Duodenal mucosa (tissue), 2 donors: Measurements from ENCODE around the gene MLN.

ENCODE experiments used
- H3K27ac ChIP-seq: one replicate; pipeline ENCODE4 v1.7.0; 2013; ENCODE audit warnings: low read depth, low read length
- H3K27me3 ChIP-seq, 2 donors: one replicate each; pipeline ENCODE4 v1.7.0; 2013; ENCODE audit warnings: low read length in 2 of 2, control low read depth in 1 of 2; ENCODE audit not compliant: insufficient read depth in 2 of 2, control insufficient read depth in 1 of 2
- H3K36me3 ChIP-seq, 2 donors: one replicate each; pipeline ENCODE4 v1.7.0; 2013; ENCODE audit warnings: low read length in 2 of 2, control low read depth in 1 of 2; ENCODE audit not compliant: insufficient read depth in 2 of 2, control insufficient read depth in 1 of 2
- H3K4me1 ChIP-seq, 2 donors: one replicate each; pipeline ENCODE4 v1.7.0; 2013; ENCODE audit warnings: low read length in 2 of 2, control low read depth in 1 of 2; ENCODE audit not compliant: insufficient read depth in 2 of 2, control insufficient read depth in 1 of 2
- H3K4me3 ChIP-seq, 2 donors: one replicate each; pipeline ENCODE4 v1.7.0; 2013; ENCODE audit warnings: low read length in 2 of 2, low read depth in 1 of 2
- H3K9ac ChIP-seq, 2 donors: one replicate each; pipeline ENCODE4 v1.7.0; 2013; ENCODE audit warnings: low read length in 2 of 2, low read depth in 1 of 2
- H3K9me3 ChIP-seq, 2 donors: one replicate each; pipeline ENCODE4 v1.7.0; 2013; ENCODE audit warnings: low read length in 2 of 2, control low read depth in 1 of 2; ENCODE audit not compliant: control insufficient read depth in 1 of 2

MLN gene

GRCh38 chr6:33803571-33804053 is at the start of gene MLN:
TSS of gene MLN (minus strand) at chr6:33804003. CDS start at chr6:33801163, 2,840 bp downstream.
- peaks cover 0 to 3% of the 10 kb centered on the region in 2 donors for H3K4me1 ChIP-seq
- H3K27me3 ChIP-seq, result peaks cover 10 to 12% of the 10 kb centered on the region in 2 donors
- H3K4me3 ChIP-seq, result no peak within 1 kb of the TSS
- H3K36me3 ChIP-seq, result no peaks in the 10 kb centered on the region
- no peak within 1 kb of the TSS for H3K27ac ChIP-seq
- H3K9ac ChIP-seq, result no peak within 1 kb of the TSS
- no peaks in the 10 kb centered on the region for H3K9me3 ChIP-seq

- H3K9me3 ChIP-seq, result no peaks in the 10 kb centered on the region
- peaks cover 13 to 18% of the 10 kb centered on the region in 2 donors for H3K27me3 ChIP-seq
- no peaks in the 10 kb centered on the region for H3K36me3 ChIP-seq
Observed at GRCh38 chr6:33853026-33853425, 49.2 kb upstream of the MLN start.

GRCh38 chr6:33851959-33852358 is 48.2 kb upstream of the MLN start:
- Histone ChIP-seq H3K4me1 (no peaks in the 10 kb centered on the region), H3K9ac (no peak overlapping the region), H3K36me3 (no peaks in the 10 kb centered on the region), H3K9me3 (no peaks in the 10 kb centered on the region), H3K27me3 (peaks cover 13 to 18% of the 10 kb centered on the region in 2 donors), H3K4me3 (no peak overlapping the region), H3K27ac (no peak overlapping the region)

More at GRCh38 chr6:33853026-33853425, 49.2 kb upstream of the MLN start:
- Histone ChIP-seq H3K4me1 (no peaks in the 10 kb centered on the region), H3K27ac (no peak overlapping the region), H3K4me3 (no peak overlapping the region), H3K9ac (no peak overlapping the region)

- Histone ChIP-seq H3K27me3 (peaks cover 13 to 18% of the 10 kb centered on the region in 2 donors), H3K9ac (no peak overlapping the region), H3K36me3 (no peaks in the 10 kb centered on the region), H3K4me3 (no peak overlapping the region), H3K27ac (no peak overlapping the region), H3K4me1 (no peaks in the 10 kb centered on the region), H3K9me3 (no peaks in the 10 kb centered on the region)
Observed at GRCh38 chr6:33850869-33851541, 47.2 kb upstream of the MLN start.

GRCh38 chr6:33850296-33850695 is 46.5 kb upstream of the MLN start:
- Histone ChIP-seq H3K27me3 (peaks cover 10 to 13% of the 10 kb centered on the region in 2 donors), H3K27ac (no peak overlapping the region), H3K4me3 (no peak overlapping the region), H3K4me1 (no peaks in the 10 kb centered on the region), H3K9me3 (no peaks in the 10 kb centered on the region), H3K36me3 (no peaks in the 10 kb centered on the region), H3K9ac (no peak overlapping the region)

GRCh38 chr6:33849500-33850075 is 45.8 kb upstream of the MLN start:
- H3K27me3 ChIP-seq, result peaks cover 7 to 10% of the 10 kb centered on the region in 2 donors
- no peaks in the 10 kb centered on the region for H3K4me1 ChIP-seq
- no peak overlapping the region for H3K9ac ChIP-seq
- H3K36me3 ChIP-seq, result no peaks in the 10 kb centered on the region
- H3K9me3 ChIP-seq, result no peaks in the 10 kb centered on the region
- no peak overlapping the region for H3K4me3 ChIP-seq
- no peak overlapping the region for H3K27ac ChIP-seq

- H3K4me1 ChIP-seq, result no peaks in the 10 kb centered on the region
Observed at GRCh38 chr6:33848484-33848883, 44.7 kb upstream of the MLN start.

GRCh38 chr6:33847867-33848266 is 44.1 kb upstream of the MLN start:
- Histone ChIP-seq H3K36me3 (no peaks in the 10 kb centered on the region), H3K4me3 (no peak overlapping the region), H3K27me3 (peaks cover 4 to 10% of the 10 kb centered on the region in 2 donors), H3K9ac (no peak overlapping the region), H3K9me3 (no peaks in the 10 kb centered on the region), H3K27ac (no peak overlapping the region), H3K4me1 (no peaks in the 10 kb centered on the region)

More at GRCh38 chr6:33848484-33848883, 44.7 kb upstream of the MLN start:
- H3K9ac ChIP-seq, result no peak overlapping the region
- no peak overlapping the region for H3K4me3 ChIP-seq
- H3K36me3 ChIP-seq, result no peaks in the 10 kb centered on the region
- no peaks in the 10 kb centered on the region for H3K9me3 ChIP-seq
- H3K27me3 ChIP-seq, result peaks cover 4 to 10% of the 10 kb centered on the region in 2 donors
- H3K27ac ChIP-seq, result no peak overlapping the region

- Histone ChIP-seq H3K36me3 (no peaks in the 10 kb centered on the region), H3K9me3 (no peaks in the 10 kb centered on the region)
Observed at GRCh38 chr6:33847078-33847477, 43.3 kb upstream of the MLN start.

GRCh38 chr6:33846226-33846625 is 42.4 kb upstream of the MLN start:
- no peak overlapping the region for H3K27ac ChIP-seq
- no peaks in the 10 kb centered on the region for H3K36me3 ChIP-seq
- H3K27me3 ChIP-seq, result peaks cover 4 to 5% of the 10 kb centered on the region in 2 donors
- no peaks in the 10 kb centered on the region for H3K9me3 ChIP-seq
- H3K4me1 ChIP-seq, result no peaks in the 10 kb centered on the region
- no peak overlapping the region for H3K9ac ChIP-seq
- no peak overlapping the region for H3K4me3 ChIP-seq

More at GRCh38 chr6:33847078-33847477, 43.3 kb upstream of the MLN start:
- Histone ChIP-seq H3K9ac (no peak overlapping the region), H3K27ac (no peak overlapping the region), H3K4me3 (no peak overlapping the region), H3K27me3 (peaks cover 4 to 10% of the 10 kb centered on the region in 2 donors), H3K4me1 (no peaks in the 10 kb centered on the region)
